ENCODE data around the gene CFL2.

The CFL2 gene

DNA sequence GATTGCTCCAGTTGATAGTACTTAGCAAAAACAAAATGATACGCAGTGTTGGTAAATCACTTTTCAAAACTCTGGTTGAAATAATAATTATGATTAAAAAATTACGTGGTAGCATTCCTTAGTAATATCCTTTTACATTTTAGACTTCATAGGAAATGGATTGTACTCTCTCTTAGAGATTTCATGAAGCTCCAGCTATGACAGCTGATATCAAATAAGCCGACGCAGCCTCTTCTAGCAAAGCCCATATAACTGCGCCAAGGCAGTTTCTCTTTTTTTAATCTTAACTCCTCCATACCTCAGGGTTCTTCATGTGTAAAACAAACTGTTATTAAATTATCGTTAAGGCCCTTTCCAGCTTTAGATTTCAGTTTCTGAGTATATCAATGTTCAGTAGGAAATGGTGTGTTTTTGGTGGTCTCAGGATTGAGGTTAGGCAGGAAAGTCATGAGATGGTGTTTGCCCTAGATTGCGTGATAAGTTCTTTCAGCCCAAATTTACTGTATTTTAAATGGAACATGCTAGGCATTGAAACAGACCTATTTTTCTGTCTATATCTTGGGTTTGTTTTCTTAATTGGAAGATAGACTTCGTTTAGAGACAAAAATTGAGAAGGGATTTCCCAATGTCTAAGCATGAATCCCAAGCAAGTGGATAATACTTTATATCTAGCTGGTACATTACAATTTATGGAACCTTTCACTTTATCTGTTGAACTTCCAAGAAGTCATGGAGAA lies 902 bp upstream of the CFL2 start:
- TF ChIP-seq TAF1 (IDR thresholded peaks at IDR 0.05; ENCODE audit: borderline replicate concordance, insufficient read depth, low read length): no peak
- TF ChIP-seq, protein P1, sequence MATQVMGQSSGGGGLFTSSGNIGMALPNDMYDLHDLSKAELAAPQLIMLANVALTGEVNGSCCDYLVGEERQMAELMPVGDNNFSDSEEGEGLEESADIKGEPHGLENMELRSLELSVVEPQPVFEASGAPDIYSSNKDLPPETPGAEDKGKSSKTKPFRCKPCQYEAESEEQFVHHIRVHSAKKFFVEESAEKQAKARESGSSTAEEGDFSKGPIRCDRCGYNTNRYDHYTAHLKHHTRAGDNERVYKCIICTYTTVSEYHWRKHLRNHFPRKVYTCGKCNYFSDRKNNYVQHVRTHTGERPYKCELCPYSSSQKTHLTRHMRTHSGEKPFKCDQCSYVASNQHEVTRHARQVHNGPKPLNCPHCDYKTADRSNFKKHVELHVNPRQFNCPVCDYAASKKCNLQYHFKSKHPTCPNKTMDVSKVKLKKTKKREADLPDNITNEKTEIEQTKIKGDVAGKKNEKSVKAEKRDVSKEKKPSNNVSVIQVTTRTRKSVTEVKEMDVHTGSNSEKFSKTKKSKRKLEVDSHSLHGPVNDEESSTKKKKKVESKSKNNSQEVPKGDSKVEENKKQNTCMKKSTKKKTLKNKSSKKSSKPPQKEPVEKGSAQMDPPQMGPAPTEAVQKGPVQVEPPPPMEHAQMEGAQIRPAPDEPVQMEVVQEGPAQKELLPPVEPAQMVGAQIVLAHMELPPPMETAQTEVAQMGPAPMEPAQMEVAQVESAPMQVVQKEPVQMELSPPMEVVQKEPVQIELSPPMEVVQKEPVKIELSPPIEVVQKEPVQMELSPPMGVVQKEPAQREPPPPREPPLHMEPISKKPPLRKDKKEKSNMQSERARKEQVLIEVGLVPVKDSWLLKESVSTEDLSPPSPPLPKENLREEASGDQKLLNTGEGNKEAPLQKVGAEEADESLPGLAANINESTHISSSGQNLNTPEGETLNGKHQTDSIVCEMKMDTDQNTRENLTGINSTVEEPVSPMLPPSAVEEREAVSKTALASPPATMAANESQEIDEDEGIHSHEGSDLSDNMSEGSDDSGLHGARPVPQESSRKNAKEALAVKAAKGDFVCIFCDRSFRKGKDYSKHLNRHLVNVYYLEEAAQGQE (IDR thresholded peaks at IDR 0.05; ENCODE audit: insufficient read depth in 1 of 2, low read depth in 2 of 2, low read length in 2 of 2): no peak

DNA sequence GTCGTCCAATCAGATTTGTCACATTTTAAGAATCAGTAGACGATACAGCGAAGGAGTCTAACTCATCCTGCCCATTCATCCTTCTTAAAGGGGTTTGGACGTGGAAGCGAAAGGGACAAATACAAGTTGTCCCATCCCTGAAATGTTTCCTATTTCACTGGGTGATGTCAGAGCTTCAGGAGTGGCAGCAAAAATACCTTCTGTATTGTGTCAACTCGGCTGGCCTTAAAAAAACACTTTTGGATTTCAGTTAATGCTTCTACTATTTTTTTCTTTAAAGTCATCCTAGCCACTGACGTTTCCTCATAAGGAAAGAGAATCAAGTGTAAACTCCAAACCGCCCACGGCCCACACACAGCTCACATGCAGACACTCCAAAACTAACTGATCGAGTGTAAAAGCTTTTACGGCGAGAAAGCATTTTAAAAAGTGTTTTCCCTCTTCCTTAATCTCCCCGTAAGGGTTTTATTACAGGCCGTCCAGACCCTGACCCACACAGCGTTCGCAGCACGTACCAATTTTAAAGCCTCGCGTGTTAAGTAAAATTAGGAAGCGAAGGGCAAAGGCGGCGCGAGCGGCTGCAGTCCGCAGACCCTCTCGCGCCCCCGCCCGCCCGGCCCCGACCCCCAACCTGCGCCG lies 593 bp downstream of the CFL2 start:
- TF ChIP-seq TAF1 (IDR thresholded peaks at IDR 0.05; ENCODE audit: borderline replicate concordance, insufficient read depth, low read length) (no peak), POLR2AphosphoS5 (IDR thresholded peaks at IDR 0.05; ENCODE audit: low read depth, low read length) (no peak), FOXP2 (optimal IDR thresholded peaks at IDR 0.05; ENCODE audit: borderline replicate concordance, extremely low read depth, extremely low read length, insufficient read depth) (no peak), SIN3A (IDR thresholded peaks at IDR 0.05; ENCODE audit: borderline replicate concordance, insufficient read depth, low read length) (no peak)
- TF ChIP-seq, protein P1 (IDR thresholded peaks at IDR 0.05; ENCODE audit: insufficient read depth in 1 of 2, low read depth in 2 of 2, low read length in 2 of 2): no peak

DNA sequence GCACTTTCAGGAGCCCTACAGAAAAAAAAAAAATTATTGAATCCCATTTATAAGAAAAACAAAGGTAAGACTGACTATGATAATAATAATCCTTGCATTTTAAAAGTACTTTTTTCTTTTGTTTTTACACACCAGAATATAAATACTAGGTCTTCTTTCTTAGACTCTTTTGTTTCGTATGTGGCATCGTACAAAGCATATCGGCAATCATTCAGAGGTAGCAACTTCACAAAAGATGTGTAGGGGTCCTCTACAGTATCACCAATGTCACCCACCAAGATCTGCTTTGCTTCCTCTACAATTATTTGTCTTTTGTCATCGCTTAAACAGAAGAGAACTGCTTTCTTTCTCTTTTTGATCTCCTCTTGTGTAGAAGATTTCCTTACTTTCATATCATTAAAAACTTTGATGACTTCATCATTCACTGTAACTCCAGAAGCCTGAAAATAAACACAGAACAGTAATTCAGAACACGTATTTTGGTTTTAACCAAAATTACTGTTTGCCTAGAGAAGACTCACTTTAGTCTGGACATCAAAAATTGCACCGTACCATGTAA lies 1.2 kb downstream of the CFL2 start:
- no peak for TF ChIP-seq POLR2AphosphoS5 (IDR thresholded peaks at IDR 0.05; ENCODE audit: low read depth, low read length)
- no peak for TF ChIP-seq FOXP2 (optimal IDR thresholded peaks at IDR 0.05; ENCODE audit: borderline replicate concordance, extremely low read depth, extremely low read length, insufficient read depth)
- TF ChIP-seq TAF1 (IDR thresholded peaks at IDR 0.05; ENCODE audit: borderline replicate concordance, insufficient read depth, low read length): no peak
- TF ChIP-seq, protein P1 (IDR thresholded peaks at IDR 0.05; ENCODE audit: insufficient read depth in 1 of 2, low read depth in 2 of 2, low read length in 2 of 2): no peak
- no peak for TF ChIP-seq SIN3A (IDR thresholded peaks at IDR 0.05; ENCODE audit: borderline replicate concordance, insufficient read depth, low read length)

DNA sequence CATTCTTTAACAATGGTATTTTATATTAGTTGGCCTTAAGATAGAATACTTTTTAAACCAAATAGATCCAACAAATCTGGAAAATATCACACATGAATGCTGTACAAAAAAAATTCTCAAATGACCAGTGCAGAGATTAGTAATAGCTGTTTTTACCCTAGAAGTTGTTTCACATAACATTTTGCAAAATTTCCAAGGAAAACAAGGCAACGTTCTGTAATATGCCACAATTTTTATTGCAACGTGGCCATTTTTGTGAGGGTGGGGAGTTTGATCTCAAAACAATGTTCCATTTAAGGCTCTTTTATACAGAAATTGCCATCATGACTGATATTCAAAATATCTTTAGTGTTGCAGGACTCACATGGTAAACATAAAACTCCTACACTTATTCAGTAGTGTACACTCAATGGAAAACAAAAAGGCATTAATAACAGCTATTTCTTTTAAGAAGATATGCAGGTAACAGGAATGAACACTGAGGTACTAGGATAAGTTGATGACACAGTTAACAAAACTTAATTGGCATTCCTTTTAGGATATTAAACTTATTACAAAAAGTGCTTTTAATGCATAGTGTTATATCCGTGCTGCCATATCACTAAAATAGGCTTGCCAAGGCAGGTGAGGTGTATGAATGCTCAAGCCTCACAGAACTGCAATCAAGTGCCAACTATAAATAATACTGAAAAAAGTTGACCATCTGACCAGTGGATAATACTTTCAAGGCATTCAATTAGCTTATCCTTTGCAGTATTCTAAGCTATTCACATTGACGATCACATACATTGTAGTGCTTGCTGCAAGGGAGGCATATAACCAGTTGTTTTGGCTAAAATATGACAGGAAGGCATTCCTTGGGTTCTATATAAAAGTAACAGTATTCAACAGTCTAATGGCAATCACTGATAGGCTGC lies 2.3 kb downstream of the CFL2 start:
- TF ChIP-seq POLR2AphosphoS5 (IDR thresholded peaks at IDR 0.05; ENCODE audit: low read depth, low read length): no peak
- TF ChIP-seq TAF1 (IDR thresholded peaks at IDR 0.05; ENCODE audit: borderline replicate concordance, insufficient read depth, low read length): no peak

DNA sequence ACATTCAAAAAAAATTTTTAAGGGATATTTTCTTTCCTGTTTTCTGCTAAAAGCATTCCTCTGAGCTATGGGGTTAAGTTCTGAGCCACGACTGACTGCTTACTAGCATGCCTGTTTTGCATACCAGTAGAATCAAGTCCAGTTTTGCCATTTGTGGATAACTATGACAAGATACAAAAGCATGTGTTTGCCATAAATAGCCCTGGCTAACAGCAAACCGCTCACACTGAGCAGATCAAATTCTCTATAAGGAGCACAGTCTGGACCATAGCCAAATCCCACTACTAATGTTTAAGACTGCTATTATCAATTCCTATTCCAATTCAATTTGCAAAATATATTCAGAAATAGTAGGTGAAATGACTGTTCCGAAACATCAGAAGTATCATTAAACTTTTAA lies 3.2 kb downstream of the CFL2 start:
- TF ChIP-seq POLR2AphosphoS5 (IDR thresholded peaks at IDR 0.05; ENCODE audit: low read depth, low read length) (no peak), TAF1 (IDR thresholded peaks at IDR 0.05; ENCODE audit: borderline replicate concordance, insufficient read depth, low read length) (no peak)
